Measurements from ENCODE around the gene PACS1. TPM values are rescaled to one million over a fixed set of nuclear protein-coding genes. Genes with fewer than 3 reads are reported as not detected.
"Not testable (repeated sequence)": the region's sequence is repeated elsewhere in the genome, so short reads cannot be mapped to it uniquely, and the experiment has no call there.

PACS1 gene
- 10 to 100 TPM; 44.0 to 50.8 (median 45.6) TPM for polyA plus RNA-seq (ENCODE audit: insufficient read length in 3 of 3)

- no peak for DNase-seq (ENCODE audit: low read depth in 3 of 3, low spot score in 2 of 3)
These were observed at the start of gene PACS1 for GRCh38 chr11:66069715-66070603. TSS of gene PACS1 (plus strand) at chr11:66070272. CDS start at chr11:66070487, 215 bp downstream.

GRCh38 chr11:66020618-66021357, 49.3 kb upstream of the PACS1 start:
- no peak for DNase-seq (ENCODE audit: low read depth in 3 of 3, low spot score in 2 of 3)

GRCh38 chr11:66022401-66023185, 47.5 kb upstream of the PACS1 start:
- peak in 2 of 3 donors; percentile 21 to 29 for DNase-seq (ENCODE audit: low read depth in 3 of 3, low spot score in 2 of 3)

GRCh38 chr11:66023186-66023440, 47.0 kb upstream of the PACS1 start:
- DNase-seq (ENCODE audit: low read depth in 3 of 3, low spot score in 2 of 3), result not testable (repeated sequence)

- DNase-seq (ENCODE audit: low read depth in 3 of 3, low spot score in 2 of 3), result no peak
These were observed 44.0 kb upstream of the PACS1 start, which contains the start of gene CATSPER1 for GRCh38 chr11:66026017-66026529. TSS of gene CATSPER1 (minus strand) at chr11:66026479. CDS start at chr11:66026379, 100 bp downstream.

GRCh38 chr11:66032957-66033735, 36.9 kb upstream of the PACS1 start:
- no peak for DNase-seq (ENCODE audit: low read depth in 3 of 3, low spot score in 2 of 3)

GRCh38 chr11:66035653-66036333, 34.3 kb upstream of the PACS1 start:
- DNase-seq (ENCODE audit: low read depth in 3 of 3, low spot score in 2 of 3), result no peak

GRCh38 chr11:66036334-66036710, 33.8 kb upstream of the PACS1 start:
- no peak for DNase-seq (ENCODE audit: low read depth in 3 of 3, low spot score in 2 of 3)

- DNase-seq (ENCODE audit: low read depth in 3 of 3, low spot score in 2 of 3), result no peak
These were observed 32.7 kb upstream of the PACS1 start for GRCh38 chr11:66037327-66037726.

GRCh38 chr11:66039765-66040164, 30.3 kb upstream of the PACS1 start:
- no peak for DNase-seq (ENCODE audit: low read depth in 3 of 3, low spot score in 2 of 3)

- no peak for DNase-seq (ENCODE audit: low read depth in 3 of 3, low spot score in 2 of 3)
These were observed 27.7 kb upstream of the PACS1 start for GRCh38 chr11:66042227-66042995.

- no peak for DNase-seq (ENCODE audit: low read depth in 3 of 3, low spot score in 2 of 3)
These were observed 26.8 kb upstream of the PACS1 start for GRCh38 chr11:66042996-66043906.

GRCh38 chr11:66044757-66045156, 25.3 kb upstream of the PACS1 start:
- DNase-seq (ENCODE audit: low read depth in 3 of 3, low spot score in 2 of 3), result no peak

GRCh38 chr11:66045177-66045639, 24.9 kb upstream of the PACS1 start:
- no peak for DNase-seq (ENCODE audit: low read depth in 3 of 3, low spot score in 2 of 3)

GRCh38 chr11:66046901-66047300, 23.2 kb upstream of the PACS1 start:
- no peak for DNase-seq (ENCODE audit: low read depth in 3 of 3, low spot score in 2 of 3)

GRCh38 chr11:66047541-66048365, 22.3 kb upstream of the PACS1 start:
- no peak for DNase-seq (ENCODE audit: low read depth in 3 of 3, low spot score in 2 of 3)
